ENCODE data around the gene AMOTL2. TPM values are rescaled to one million over a fixed set of nuclear protein-coding genes. Genes with fewer than 3 reads are reported as not detected.

Gene AMOTL2
- total and polyA plus RNA-seq, 2 donors (not counting 3 experiments of a cell fraction or from before 2014, with no cell fraction given) = 130 to 145 TPM

- POLR2A ChIA-PET = no interaction called here
Measured at GRCh38 chr3:134331811-134332199, 42.4 kb downstream of the AMOTL2 start.

DNA sequence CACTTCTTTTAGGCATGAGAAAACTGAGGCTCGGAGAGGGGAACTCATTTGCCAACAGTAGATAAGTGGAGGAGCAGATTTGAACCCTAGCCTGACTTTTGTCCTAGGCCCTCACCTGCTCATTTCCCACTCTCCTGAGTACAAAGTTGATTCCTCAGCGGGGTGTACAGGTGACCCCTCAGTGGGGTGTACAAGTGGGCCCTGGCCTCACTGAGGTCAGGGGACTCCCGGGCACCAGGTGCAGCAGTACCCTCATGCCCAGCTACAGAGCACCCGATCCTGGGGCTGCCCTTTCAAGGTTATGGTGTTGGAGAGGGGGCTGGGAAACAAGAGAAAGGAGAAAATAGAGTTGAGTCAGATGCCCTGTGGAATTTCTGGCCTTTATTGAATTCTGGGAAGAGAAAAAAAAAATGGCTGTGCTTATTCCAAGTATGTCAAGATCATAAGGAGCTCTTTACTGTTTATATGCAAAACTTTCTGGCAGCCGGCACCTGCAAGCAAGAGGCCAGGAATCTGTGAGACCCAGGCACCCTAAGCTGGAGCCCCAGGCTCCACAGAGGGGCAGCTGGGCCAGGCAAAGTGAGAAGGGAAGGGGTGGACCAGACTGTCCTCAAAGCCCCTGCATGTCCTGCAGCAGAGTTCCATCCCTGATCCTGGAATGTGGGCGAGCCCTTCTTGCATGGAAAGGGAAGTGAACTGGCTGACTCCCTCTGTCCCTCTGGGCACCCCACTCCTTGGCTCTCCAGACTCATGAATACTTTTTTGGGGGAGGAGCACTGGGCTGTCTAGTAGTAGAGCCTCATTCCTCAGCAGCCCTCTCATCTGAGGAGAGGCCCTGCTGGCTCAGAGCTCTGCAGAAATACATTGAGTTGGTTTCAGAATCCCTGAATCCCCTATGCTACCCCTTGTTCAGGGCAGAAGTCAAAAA lies 43.1 kb downstream of the AMOTL2 start:
- CTCF ChIA-PET = interaction anchor here (1.0 to 1.7 kb wide), 4 partner anchors 8 to 143 kb away, joined by 3 to 5 read pairs (median 4); no protein-coding TSS in a partner anchor
- Histone ChIP-seq H3K36me3 (ENCODE audit: control insufficient read depth in 2 of 2, extremely low read depth in 1 of 2, insufficient read depth in 2 of 2, low read length in 2 of 2) (no peaks in the 10 kb centered on the region), H3K9ac (replicated peaks; ENCODE audit: extremely low read depth, insufficient read depth, low read length) (no peak overlapping the region), H4K20me1 (replicated peaks; ENCODE audit: control insufficient read depth, extremely low read depth, insufficient read depth, low read length) (no peaks in the 10 kb centered on the region), H3K27ac (ENCODE audit: insufficient read depth, low read depth, low read length) (no peak overlapping the region), H2AFZ (ENCODE audit: low read depth, low read length) (no peak overlapping the region), H3K27me3 (ENCODE audit: control insufficient read depth in 2 of 2, insufficient read depth in 2 of 2, low read length in 2 of 2) (no peaks in the 10 kb centered on the region), H3K9me3 (replicated peaks; ENCODE audit: control insufficient read depth, insufficient read depth, low read length) (no peaks in the 10 kb centered on the region), H3K4me3 (replicated peaks in 1 of 3; ENCODE audit: insufficient read depth in 1 of 3, low read depth in 1 of 3, low read length in 3 of 3) (no peak overlapping the region), H3K4me1 (ENCODE audit: control insufficient read depth, extremely low read depth, insufficient read depth, low read length) (peaks cover 25% of the 10 kb centered on the region), H3K79me2 (ENCODE audit: control insufficient read depth, insufficient read depth, low read length) (no peaks in the 10 kb centered on the region), H3K4me2 (ENCODE audit: insufficient read depth, low read length) (no peak overlapping the region), H3K9me1 (replicated peaks; ENCODE audit: control insufficient read depth, extremely low read depth, insufficient read depth, low read length) (no peaks in the 10 kb centered on the region)
- dilution Hi-C loops (cut with MboI; ENCODE audit: extremely low pct_ligation_motif_present, low sequenced_read_pairs) (no loop called here), intact Hi-C loops (cut with micrococcal nuclease) (no loop called here)
- no TSS peak for BruUV-seq (replicated peaks)
- TF ChIP-seq EZH2 (IDR thresholded peaks at IDR 0.05; ENCODE audit: borderline replicate concordance, low read depth, low read length, severe bottlenecking) = no peak
- TF ChIP-seq MYC (IDR thresholded peaks at IDR 0.05; ENCODE audit: low read depth, low read length) = no peak
- no peak for TF ChIP-seq JUN (IDR thresholded peaks at IDR 0.05; ENCODE audit: borderline replicate concordance, insufficient read depth, insufficient read length, low read depth)
- no peak for TF ChIP-seq POLR2AphosphoS5 (IDR thresholded peaks at IDR 0.05; ENCODE audit: insufficient read depth, low read depth, low read length)
- TF ChIP-seq CTCF (IDR thresholded peaks at IDR 0.05; ENCODE audit: extremely low read depth in 1 of 2, insufficient read depth in 1 of 2, low read depth in 1 of 2, low read length in 2 of 2) = no peak
- no peak for TF ChIP-seq MAX (IDR thresholded peaks at IDR 0.05; ENCODE audit: insufficient read depth, insufficient read length)
- no peak for TF ChIP-seq FOS (IDR thresholded peaks at IDR 0.05; ENCODE audit: borderline replicate concordance, insufficient read depth, low read length)
- TF ChIP-seq POLR2A (IDR thresholded peaks at IDR 0.05; ENCODE audit: low read depth, low read length) = no peak
- TF ChIP-seq GATA2 (IDR thresholded peaks at IDR 0.05; ENCODE audit: insufficient read depth, insufficient read length, low read depth, low read length) = no peak
- FAIRE-seq = no peak
- POLR2A ChIA-PET = no interaction called here
- peak; percentile 19 for DNase-seq (ENCODE audit: low read depth, low spot score)

More at GRCh38 chr3:134331811-134332199, 42.4 kb downstream of the AMOTL2 start:
- Histone ChIP-seq H3K9me1 (replicated peaks; ENCODE audit: control insufficient read depth, extremely low read depth, insufficient read depth, low read length) (no peaks in the 10 kb centered on the region), H3K9me3 (replicated peaks; ENCODE audit: control insufficient read depth, insufficient read depth, low read length) (no peaks in the 10 kb centered on the region), H3K4me2 (ENCODE audit: insufficient read depth, low read length) (no peak overlapping the region), H3K27me3 (ENCODE audit: control insufficient read depth in 2 of 2, insufficient read depth in 2 of 2, low read length in 2 of 2) (no peaks in the 10 kb centered on the region), H3K4me1 (ENCODE audit: control insufficient read depth, extremely low read depth, insufficient read depth, low read length) (peaks cover 19% of the 10 kb centered on the region), H3K79me2 (ENCODE audit: control insufficient read depth, insufficient read depth, low read length) (no peaks in the 10 kb centered on the region), H2AFZ (ENCODE audit: low read depth, low read length) (no peak overlapping the region), H4K20me1 (replicated peaks; ENCODE audit: control insufficient read depth, extremely low read depth, insufficient read depth, low read length) (no peaks in the 10 kb centered on the region), H3K4me3 (replicated peaks in 1 of 3; ENCODE audit: insufficient read depth in 1 of 3, low read depth in 1 of 3, low read length in 3 of 3) (no peak overlapping the region), H3K9ac (replicated peaks; ENCODE audit: extremely low read depth, insufficient read depth, low read length) (no peak overlapping the region), H3K27ac (ENCODE audit: insufficient read depth, low read depth, low read length) (no peak overlapping the region), H3K36me3 (ENCODE audit: control insufficient read depth in 2 of 2, extremely low read depth in 1 of 2, insufficient read depth in 2 of 2, low read length in 2 of 2) (no peaks in the 10 kb centered on the region)
- no TSS peak for BruUV-seq (replicated peaks)
- CTCF ChIA-PET = interaction anchor here (1.0 to 1.5 kb wide), 3 partner anchors 8 to 142 kb away, joined by 3 to 5 read pairs (median 3); no protein-coding TSS in a partner anchor
- intact Hi-C loops (cut with micrococcal nuclease) (no loop called here), dilution Hi-C loops (cut with MboI; ENCODE audit: extremely low pct_ligation_motif_present, low sequenced_read_pairs) (no loop called here)
- no peak for DNase-seq (ENCODE audit: low read depth, low spot score)
- TF ChIP-seq POLR2AphosphoS5 (IDR thresholded peaks at IDR 0.05; ENCODE audit: insufficient read depth, low read depth, low read length) (no peak), FOS (IDR thresholded peaks at IDR 0.05; ENCODE audit: borderline replicate concordance, insufficient read depth, low read length) (no peak), JUN (IDR thresholded peaks at IDR 0.05; ENCODE audit: borderline replicate concordance, insufficient read depth, insufficient read length, low read depth) (no peak), GATA2 (IDR thresholded peaks at IDR 0.05; ENCODE audit: insufficient read depth, insufficient read length, low read depth, low read length) (no peak), POLR2A (IDR thresholded peaks at IDR 0.05; ENCODE audit: low read depth, low read length) (no peak), MYC (IDR thresholded peaks at IDR 0.05; ENCODE audit: low read depth, low read length) (no peak)
- no peak for FAIRE-seq

All from endothelial cell of umbilical vein (primary cell).